Activated B cell treated with CpG ODN at 0.5 μM for 24 hours (primary cell): ENCODE measurements around the gene PIH1D1. TPM values are rescaled to one million over a fixed set of nuclear protein-coding genes. Genes with fewer than 3 reads are reported as not detected.
"Not testable (repeated sequence)": the region's sequence is repeated elsewhere in the genome, so short reads cannot be mapped to it uniquely, and the experiment has no call there.

ENCODE experiments used
- ATAC-seq: fragments of 200-7000 bp; cut with Tn5 transposase; one replicate; pipeline ENCODE4 v1.10.0; 2021; ENCODE audit warnings: low read depth, mild to moderate bottlenecking, moderate library complexity
- CTCF ChIA-PET: fragments of 350-600 bp; sonication (Branson Sonifier 250); formaldehyde crosslinking; loops from one replicate; lab custom pipeline; 2021; ENCODE audit warnings: antibody characterized with exemption; lab: Charles Lee
- POLR2A ChIA-PET: fragments of 350-600 bp; sonication (Branson Sonifier 250); formaldehyde crosslinking; loops from one replicate; lab custom pipeline; 2021; ENCODE audit warnings: antibody characterized with exemption; lab: Charles Lee
- DNase-seq: peaks from one replicate; pipeline ENCODE4 v3.0.0; 2022
- H3K27ac Mint-ChIP-seq: one replicate; pipeline ENCODE4 v1.8.0; 2020; ENCODE audit warnings: mixed read lengths
- H3K27me3 Mint-ChIP-seq: one replicate; pipeline ENCODE4 v1.8.0; 2021; ENCODE audit warnings: mixed read lengths
- H3K36me3 Mint-ChIP-seq: one replicate; pipeline ENCODE4 v1.8.0; 2021; ENCODE audit warnings: low read depth, mixed read lengths
- H3K4me1 Mint-ChIP-seq: one replicate; pipeline ENCODE4 v1.8.0; 2021; ENCODE audit warnings: mixed read lengths
- H3K4me3 Mint-ChIP-seq: one replicate; pipeline ENCODE4 v1.8.0; 2020; ENCODE audit warnings: mild to moderate bottlenecking, mixed read lengths
- H3K9me3 Mint-ChIP-seq: one replicate; pipeline ENCODE4 v1.8.0; 2020; ENCODE audit warnings: mixed read lengths
- intact Hi-C: fragments of 100-400 bp; cut with micrococcal nuclease; formaldehyde crosslinking; loops from one replicate; pipeline ENCODE4 v1.15.1; 2024
- total RNA-seq: library from RNA; stranded (reverse); gene quantifications from 2 replicates; pipeline ENCODE4 v1.2.3, GENCODE V29; 2022
- TF ChIP-seq, protein P1 (sequence below): fragments of 200-600 bp; IDR thresholded peaks from one replicate; pipeline ENCODE4 v1.8.0; 2022; ENCODE audit warnings: antibody characterized with exemption, mild to moderate bottlenecking

Gene PIH1D1
- total RNA-seq, 1 donor from 2014 or later = 110 TPM

DNA sequence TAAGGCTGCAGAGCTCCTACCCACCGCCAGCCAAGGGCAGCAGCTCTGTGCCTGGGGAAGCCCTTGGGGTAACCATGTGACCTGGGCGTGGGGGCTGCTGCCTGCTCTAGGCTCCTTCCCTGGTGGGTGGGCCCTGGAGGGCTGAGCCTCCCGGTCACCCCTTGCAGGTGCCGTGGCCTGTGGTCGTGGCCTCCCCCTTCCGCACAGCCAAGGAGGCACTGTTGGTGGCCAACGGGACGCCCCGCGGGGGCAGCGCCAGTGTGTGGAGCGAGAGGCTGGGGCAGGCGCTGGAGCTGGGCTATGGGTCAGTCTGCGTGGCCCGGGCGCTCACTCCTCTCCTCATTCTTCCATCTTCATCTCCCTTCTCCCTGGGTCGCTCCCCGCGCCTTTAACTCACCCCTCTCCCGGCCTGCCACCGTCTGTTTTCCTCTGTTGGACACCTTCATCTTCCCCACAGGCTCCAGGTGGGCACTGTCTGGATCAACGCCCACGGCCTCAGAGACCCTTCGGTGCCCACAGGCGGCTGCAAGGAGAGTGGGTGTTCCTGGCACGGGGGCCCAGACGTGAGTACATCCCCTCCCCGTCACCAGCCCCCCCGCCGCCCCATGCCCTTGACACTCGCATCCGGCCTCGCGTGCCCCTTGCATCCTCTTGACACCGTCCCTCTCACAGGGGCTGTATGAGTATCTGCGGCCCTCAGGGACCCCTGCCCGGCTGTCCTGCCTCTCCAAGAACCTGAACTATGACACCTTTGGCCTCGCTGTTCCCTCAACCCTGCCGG is 12.5 kb upstream of the PIH1D1 start:
- Mint-ChIP-seq H3K36me3 (peaks cover 41% of the 10 kb centered on the region), H3K27ac (no peak overlapping the region), H3K9me3 (no peaks in the 10 kb centered on the region), H3K27me3 (no peaks in the 10 kb centered on the region), H3K4me1 (peaks cover 9% of the 10 kb centered on the region), H3K4me3 (no peak overlapping the region)
- ATAC-seq = no peak
- TF ChIP-seq, protein P1, sequence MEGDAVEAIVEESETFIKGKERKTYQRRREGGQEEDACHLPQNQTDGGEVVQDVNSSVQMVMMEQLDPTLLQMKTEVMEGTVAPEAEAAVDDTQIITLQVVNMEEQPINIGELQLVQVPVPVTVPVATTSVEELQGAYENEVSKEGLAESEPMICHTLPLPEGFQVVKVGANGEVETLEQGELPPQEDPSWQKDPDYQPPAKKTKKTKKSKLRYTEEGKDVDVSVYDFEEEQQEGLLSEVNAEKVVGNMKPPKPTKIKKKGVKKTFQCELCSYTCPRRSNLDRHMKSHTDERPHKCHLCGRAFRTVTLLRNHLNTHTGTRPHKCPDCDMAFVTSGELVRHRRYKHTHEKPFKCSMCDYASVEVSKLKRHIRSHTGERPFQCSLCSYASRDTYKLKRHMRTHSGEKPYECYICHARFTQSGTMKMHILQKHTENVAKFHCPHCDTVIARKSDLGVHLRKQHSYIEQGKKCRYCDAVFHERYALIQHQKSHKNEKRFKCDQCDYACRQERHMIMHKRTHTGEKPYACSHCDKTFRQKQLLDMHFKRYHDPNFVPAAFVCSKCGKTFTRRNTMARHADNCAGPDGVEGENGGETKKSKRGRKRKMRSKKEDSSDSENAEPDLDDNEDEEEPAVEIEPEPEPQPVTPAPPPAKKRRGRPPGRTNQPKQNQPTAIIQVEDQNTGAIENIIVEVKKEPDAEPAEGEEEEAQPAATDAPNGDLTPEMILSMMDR = no peak
- DNase-seq = no peak
- ChIA-PET CTCF (no interaction called here), POLR2A (interaction anchor here (0.6 to 11.0 kb wide), 3 partner anchors 12 to 124 kb away, joined by 4 to 193 read pairs (median 5); partner anchors contain the start of genes ALDH16A1 and PIH1D1)
- intact Hi-C loops = no loop called here

DNA sequence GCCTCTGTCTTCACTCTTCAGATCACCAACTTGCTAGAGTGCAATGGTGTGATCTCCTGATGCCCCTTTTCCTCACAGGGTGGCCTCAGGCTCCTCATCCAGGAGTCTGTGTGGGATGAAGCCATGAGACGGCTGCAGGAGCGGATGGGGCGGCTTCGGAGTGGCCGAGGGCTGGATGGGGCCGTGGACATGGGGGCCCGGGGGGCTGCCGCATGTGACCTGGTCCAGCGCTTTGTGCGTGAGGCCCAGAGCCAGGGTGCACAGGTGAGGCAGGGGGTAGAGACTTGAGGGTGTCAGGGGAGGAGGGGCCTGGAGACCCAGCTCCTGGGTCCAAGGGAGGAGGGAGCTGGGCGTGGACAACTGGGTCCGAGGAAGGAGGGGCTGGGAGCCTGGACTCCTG is 10.9 kb upstream of the PIH1D1 start:
- ATAC-seq = no peak
- H3K4me1 Mint-ChIP-seq = peaks cover 4% of the 10 kb centered on the region
- no peaks in the 10 kb centered on the region for H3K9me3 Mint-ChIP-seq
- TF ChIP-seq, protein P1 = no peak
- CTCF ChIA-PET = no interaction called here
- peaks cover 40% of the 10 kb centered on the region for H3K36me3 Mint-ChIP-seq
- DNase-seq = no peak
- H3K27me3 Mint-ChIP-seq = no peaks in the 10 kb centered on the region
- POLR2A ChIA-PET = no interaction called here
- intact Hi-C loops = no loop called here
- H3K27ac Mint-ChIP-seq = no peak overlapping the region
- no peak overlapping the region for H3K4me3 Mint-ChIP-seq

DNA sequence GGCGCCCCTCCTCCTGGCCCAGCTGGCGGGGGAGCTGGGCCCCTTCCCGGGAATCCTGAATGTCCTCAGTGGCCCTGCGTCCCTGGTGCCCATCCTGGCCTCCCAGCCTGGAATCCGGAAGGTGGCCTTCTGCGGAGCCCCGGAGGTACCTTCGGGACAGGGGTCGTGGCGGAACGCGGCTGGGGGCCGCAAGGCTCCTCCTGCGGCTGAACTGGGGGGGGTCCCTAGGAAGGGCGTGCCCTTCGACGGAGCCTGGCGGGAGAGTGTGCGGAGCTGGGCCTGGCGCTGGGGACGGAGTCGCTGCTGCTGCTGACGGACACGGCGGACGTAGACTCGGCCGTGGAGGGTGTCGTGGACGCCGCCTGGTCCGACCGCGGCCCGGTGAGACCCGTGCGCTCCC is 10.0 kb upstream of the PIH1D1 start:
- Mint-ChIP-seq H3K4me3 (no peak overlapping the region), H3K9me3 (no peaks in the 10 kb centered on the region), H3K4me1 (peaks cover 7% of the 10 kb centered on the region), H3K36me3 (peaks cover 48% of the 10 kb centered on the region), H3K27me3 (no peaks in the 10 kb centered on the region), H3K27ac (no peak overlapping the region)
- ATAC-seq (no peak), DNase-seq (no peak)
- TF ChIP-seq, protein P1 = no peak
- ChIA-PET POLR2A (interaction anchor here (0.7 kb wide), 1 partner anchor 9 kb away, joined by 3 read pairs; no protein-coding TSS in a partner anchor), CTCF (no interaction called here)
- intact Hi-C loops = no loop called here

DNA sequence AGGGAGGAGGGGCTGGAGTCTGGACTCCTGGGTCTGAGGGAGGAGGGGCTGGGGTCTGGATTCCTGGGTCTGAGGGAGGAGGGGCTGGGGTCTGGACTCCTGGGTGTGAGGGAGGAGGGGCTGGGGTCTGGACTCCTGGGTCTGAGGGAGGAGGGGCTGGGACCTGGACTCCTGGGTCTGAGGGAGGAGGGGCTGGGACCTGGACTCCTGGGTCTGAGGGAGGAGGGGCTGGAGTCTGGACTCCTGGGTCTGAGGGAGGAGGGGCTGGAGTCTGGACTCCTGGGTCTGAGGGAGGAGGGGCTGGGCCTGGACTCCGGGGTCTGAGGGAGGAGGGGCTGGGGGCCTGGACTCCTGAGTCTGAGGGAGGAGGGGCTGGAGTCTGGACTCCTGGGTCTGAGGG is 9.5 kb upstream of the PIH1D1 start:
- CTCF ChIA-PET, H3K9me3 Mint-ChIP-seq, ATAC-seq, H3K27me3 Mint-ChIP-seq, H3K27ac Mint-ChIP-seq, H3K4me3 Mint-ChIP-seq, intact Hi-C loops, H3K4me1 Mint-ChIP-seq, DNase-seq: not testable (repeated sequence)
- peaks cover 50% of the 10 kb centered on the region for H3K36me3 Mint-ChIP-seq
- POLR2A ChIA-PET = interaction anchor here (0.7 kb wide), 1 partner anchor 9 kb away, joined by 3 read pairs; no protein-coding TSS in a partner anchor

DNA sequence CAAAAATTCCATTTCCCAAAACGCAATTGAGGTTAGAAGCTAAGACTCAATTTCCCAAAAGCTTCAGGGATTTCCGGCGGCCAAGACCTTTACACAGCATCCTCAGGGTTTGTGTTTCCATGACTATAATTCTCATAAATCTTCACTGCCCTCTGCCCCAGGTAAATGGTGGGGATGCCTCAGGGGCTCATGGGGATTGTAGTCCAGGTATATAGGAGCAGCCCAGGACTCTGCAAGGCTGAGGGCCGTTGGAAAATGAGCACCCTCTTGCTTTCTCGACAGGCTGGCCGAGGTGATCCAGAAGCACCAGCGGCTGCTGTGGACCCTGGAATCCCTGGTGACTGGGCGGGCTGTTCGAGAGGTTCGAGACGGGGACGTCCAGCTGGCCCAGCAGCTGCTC is 7.8 kb upstream of the PIH1D1 start:
- H3K4me1 Mint-ChIP-seq = peaks cover 11% of the 10 kb centered on the region
- CTCF ChIA-PET = interaction anchor here (0.6 kb wide), 1 partner anchor 15 kb away, joined by 4 read pairs; no protein-coding TSS in a partner anchor
- H3K27ac Mint-ChIP-seq = no peak overlapping the region
- H3K36me3 Mint-ChIP-seq = peaks cover 48% of the 10 kb centered on the region
- intact Hi-C loops = loop anchor here (10.0 kb wide), 2 partner anchors 585 to 735 kb away; partner anchors contain the start of gene PPP1R15A
- DNase-seq (no peak), ATAC-seq (no peak)
- no peaks in the 10 kb centered on the region for H3K9me3 Mint-ChIP-seq
- no peaks in the 10 kb centered on the region for H3K27me3 Mint-ChIP-seq
- TF ChIP-seq, protein P1 = no peak
- POLR2A ChIA-PET = interaction anchor here (0.6 to 0.7 kb wide), 2 partner anchors 11 to 822 kb away, joined by 3 read pairs; no protein-coding TSS in a partner anchor
- H3K4me3 Mint-ChIP-seq = no peak overlapping the region
